K562 treated with DMSO at 1 percent for 12 hours (cell line): ENCODE results near the gene TYW5. TPM values are rescaled to one million over a fixed set of nuclear protein-coding genes. Genes with fewer than 3 reads are reported as not detected.

Experiments used
- total RNA-seq: library from RNA; unstranded; fragments of 300-600 nt; gene quantifications from 2 replicates; pipeline ENCODE4 v1.2.3, GENCODE V29; 2022; ENCODE audit not compliant: insufficient read depth

Gene TYW5, protein sequence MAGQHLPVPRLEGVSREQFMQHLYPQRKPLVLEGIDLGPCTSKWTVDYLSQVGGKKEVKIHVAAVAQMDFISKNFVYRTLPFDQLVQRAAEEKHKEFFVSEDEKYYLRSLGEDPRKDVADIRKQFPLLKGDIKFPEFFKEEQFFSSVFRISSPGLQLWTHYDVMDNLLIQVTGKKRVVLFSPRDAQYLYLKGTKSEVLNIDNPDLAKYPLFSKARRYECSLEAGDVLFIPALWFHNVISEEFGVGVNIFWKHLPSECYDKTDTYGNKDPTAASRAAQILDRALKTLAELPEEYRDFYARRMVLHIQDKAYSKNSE
- 0.69 and 2.6 TPM in 2 replicates for total RNA-seq

DNA sequence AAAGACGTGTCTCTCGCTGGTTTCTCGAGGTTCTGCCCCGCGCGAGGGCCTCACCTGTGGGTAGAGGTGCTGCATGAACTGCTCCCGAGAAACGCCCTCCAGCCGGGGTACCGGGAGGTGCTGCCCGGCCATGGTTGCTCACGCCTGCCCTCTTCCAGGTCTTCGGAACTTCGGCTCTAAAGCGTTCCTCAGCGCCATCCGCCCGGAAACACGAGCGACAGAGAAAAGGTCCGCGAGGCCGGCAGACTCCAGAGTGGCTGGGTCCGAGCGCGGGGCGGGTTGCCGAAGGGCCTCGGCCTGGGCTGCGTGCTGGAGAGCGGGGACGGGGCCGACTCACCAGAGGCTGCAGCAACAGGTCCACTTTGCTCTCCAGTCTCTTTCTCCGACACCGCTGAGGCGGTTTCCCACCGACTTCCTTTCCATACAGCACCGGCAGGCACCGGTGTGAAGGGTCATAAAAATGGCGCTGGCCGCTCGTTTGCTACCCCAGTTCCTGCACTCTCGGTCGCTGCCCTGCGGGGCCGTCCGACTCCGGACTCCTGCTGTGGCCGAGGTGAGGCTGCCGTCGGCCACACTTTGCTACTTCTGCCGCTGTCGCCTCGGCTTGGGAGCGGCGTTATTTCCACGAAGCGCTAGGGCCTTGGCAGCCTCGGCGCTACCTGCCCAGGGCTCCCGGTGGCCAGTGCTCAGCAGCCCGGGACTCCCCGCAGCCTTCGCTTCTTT lies at the start of gene TYW5, which contains the start of gene MAIP1:
Gene TYW5, minus strand, starts transcription at position 153 of the 723 bp plus-strand sequence. Its CDS starts 21 bp downstream, at position 132.
Gene MAIP1, plus strand, starts transcription at position 244 of the 723 bp plus-strand sequence. Its CDS starts 217 bp downstream, at position 461.

DNA sequence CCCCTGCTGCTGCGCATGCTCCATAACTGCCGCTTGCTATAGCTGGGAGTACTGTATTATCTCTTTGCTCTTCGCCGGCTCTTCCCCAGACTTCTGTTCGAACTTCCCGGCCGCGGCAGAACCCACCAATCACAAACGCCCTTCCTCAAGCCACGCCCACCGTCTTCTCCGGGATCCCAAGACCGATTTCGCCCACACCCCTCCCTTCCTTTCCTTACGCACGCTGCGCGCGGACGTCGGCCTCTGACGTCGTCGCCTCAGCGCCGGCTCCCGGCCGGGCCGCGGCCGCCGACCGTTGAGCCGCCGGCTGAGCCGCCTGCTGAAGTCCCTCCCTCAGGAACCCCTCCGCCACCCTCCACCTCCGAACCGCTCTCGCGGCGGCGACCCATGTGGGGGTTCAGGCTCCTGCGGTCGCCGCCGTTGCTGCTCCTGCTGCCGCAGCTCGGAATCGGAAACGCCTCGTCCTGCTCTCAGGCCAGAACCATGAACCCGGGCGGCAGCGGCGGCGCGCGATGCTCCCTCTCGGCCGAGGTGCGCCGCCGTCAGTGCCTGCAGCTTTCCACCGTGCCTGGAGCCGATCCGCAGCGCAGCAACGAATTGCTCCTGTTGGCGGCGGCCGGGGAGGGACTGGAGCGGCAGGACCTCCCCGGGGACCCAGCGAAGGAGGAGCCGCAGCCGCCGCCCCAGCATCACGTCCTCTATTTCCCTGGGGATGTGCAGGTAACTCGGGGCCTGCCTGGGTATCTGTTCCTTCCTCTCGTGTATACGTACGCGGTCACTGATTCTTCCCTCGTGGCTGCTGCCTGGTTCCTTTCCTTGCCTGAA lies 44.0 kb downstream of the TYW5 start, which contains the start of gene C2orf69:
Gene C2orf69, plus strand, starts transcription at position 242 of the 825 bp plus-strand sequence. Its CDS starts 146 bp downstream, at position 388.

Other genes starting within 250 kb of the TYW5 start
- not detected in 2 replicates for gene FTCDNL1, start 104.3 kb downstream of the TYW5 start, total RNA-seq
- gene C2orf69, start 44.2 kb downstream of the TYW5 start, total RNA-seq, result 2.1 and 5.8 TPM in 2 replicates
- gene MAIP1, start 91 bp upstream of the TYW5 start, total RNA-seq, result 9.1 and 20.7 TPM in 2 replicates